GM04504 (cell line): ENCODE data around the gene COL4A3.

Experiments
- DNase-seq: peaks from one replicate; pipeline ENCODE4 v3.0.0-alpha.2; 2012; ENCODE audit warnings: low read depth

COL4A3 gene

DNA sequence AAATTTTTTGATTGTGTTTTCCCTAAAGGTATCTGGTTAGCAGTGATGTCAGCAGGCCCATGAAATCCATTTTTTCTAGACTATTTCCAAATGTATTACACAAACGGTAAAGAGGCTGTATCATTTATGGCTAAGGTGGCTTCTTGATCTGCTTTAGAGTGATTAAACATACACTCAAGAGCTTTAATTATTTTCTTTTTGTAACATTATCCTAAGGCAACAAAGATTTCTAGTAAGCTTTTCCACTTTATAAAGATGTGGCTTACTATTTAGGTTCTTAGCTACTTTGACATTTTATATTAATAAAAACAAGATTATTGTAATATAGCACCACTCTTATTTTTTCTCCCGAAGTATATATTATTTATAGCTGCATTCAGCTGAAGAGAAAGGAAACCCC lies 177.1 kb downstream of the COL4A3 start:
- no peak for DNase-seq

DNA sequence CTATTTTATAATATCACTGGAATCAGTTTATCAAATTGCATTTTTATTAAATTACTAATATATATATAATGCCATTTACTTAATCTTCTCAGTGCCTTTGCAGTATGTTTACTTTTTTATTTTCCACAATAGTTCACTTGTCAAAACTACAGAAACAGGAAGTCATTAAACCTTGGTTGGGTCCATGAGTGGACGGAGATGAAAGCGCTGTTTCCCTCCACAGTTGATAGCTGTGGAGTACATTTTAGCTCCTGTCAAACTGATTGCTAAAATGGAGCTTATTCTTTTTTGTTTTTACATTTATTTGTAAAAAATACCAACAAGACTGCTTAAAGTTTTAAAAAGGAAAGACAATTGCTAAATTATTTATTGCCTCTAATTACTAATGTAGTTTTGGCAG lies 179.8 kb downstream of the COL4A3 start:
- DNase-seq = no peak

DNA sequence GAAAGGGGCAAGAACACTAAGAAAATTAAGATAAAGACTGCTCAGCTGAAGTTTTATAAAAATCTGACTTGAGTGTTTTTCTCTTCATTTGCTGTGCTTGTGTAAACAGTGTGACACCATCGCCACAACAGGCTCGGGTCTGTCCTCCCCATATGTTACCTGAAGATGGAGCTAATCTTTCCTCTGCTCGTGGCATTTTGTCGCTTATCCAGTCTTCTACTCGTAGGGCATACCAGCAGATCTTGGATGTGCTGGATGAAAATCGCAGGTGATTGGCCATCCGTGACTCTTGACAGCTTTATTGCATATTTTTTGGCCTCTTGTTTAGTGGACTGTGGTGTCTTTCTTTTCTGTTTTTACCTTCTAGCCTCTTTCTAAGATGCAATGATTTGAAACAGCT lies 182.7 kb downstream of the COL4A3 start:
- DNase-seq = no peak

DNA sequence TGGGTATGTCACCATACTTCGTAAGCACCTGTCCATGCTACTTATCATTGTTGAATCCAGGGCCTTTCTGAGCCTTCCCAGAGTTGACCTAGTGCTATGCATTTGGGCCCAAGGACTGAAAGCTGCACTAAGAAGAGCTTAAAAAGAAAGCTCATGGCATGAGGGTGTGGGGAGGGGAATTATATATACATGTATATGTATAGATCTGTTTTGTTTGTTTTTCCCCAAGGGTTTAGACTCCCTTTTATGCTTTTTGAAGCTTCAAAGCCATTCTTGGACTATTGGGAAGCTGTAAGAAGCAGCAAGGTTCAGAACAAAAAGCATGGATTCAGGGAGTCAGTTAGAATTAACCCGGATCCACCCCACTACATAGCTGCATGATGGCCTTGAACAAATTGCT lies 183.9 kb downstream of the COL4A3 start:
- DNase-seq = no peak

GRCh38 chr2:227349989-227350612 lies 185.7 kb downstream of the COL4A3 start:
- no peak for DNase-seq

DNA sequence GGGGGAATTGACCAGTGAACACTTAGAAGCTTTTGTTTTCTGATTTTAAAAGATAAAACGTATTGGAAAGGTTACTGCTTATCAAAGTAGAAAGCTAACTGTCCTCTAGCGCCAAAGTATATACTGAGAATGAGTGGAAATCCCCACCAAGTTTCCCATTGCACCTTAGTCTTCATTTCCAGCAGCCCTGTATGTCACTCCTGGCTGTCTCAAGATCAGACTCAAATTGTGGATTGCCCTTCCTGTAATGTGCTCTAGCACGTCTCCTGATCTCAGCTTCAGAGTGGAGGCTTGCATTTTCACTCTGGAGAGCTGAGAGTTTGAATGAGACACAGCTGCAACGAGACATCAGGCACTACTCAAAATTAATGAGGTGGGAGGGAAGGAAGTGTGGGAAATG lies 187.2 kb downstream of the COL4A3 start:
- no peak for DNase-seq

- DNase-seq = no peak
These were observed 195.9 kb downstream of the COL4A3 start for GRCh38 chr2:227360351-227360750.

- DNase-seq = no peak
These were observed 199.3 kb downstream of the COL4A3 start for GRCh38 chr2:227363756-227364155.
